Left ventricle myocardium inferior (tissue), 1 donor: ENCODE results near the gene ZDHHC7. TPM values are rescaled to one million over a fixed set of nuclear protein-coding genes. Genes with fewer than 3 reads are reported as not detected.

Experiments used
- DNase-seq: peaks from one replicate; pipeline ENCODE4 v3.0.0-alpha.2; 2020
- H3K27ac ChIP-seq: fragments of 200-600 bp; replicated peaks from 2 replicates; pipeline ENCODE4 v1.8.0; 2021
- H3K27me3 ChIP-seq: fragments of 200-600 bp; 2 replicates; pipeline ENCODE4 v1.8.0; 2021; ENCODE audit warnings: low read depth
- H3K36me3 ChIP-seq: fragments of 200-600 bp; 2 replicates; pipeline ENCODE4 v1.8.0; 2021
- H3K4me1 ChIP-seq: fragments of 200-600 bp; 2 replicates; pipeline ENCODE4 v1.8.0; 2021
- H3K4me3 ChIP-seq: fragments of 200-600 bp; 2 replicates; pipeline ENCODE4 v1.8.0; 2021; ENCODE audit warnings: mild to moderate bottlenecking, moderate library complexity
- H3K9me3 ChIP-seq: fragments of 200-600 bp; replicated peaks from 2 replicates; pipeline ENCODE4 v1.8.0; 2021
- intact Hi-C: fragments of 100-400 bp; cut with micrococcal nuclease; formaldehyde crosslinking; loops from one replicate; pipeline ENCODE4 v1.11.0; 2022
- total RNA-seq: library from RNA; stranded (reverse); fragmentation: NEBNext Ultra II Directional; extraction: Animal tissue kit (Norgen Biotek cat#: 25700); gene quantifications from one replicate; pipeline ENCODE4 v1.2.1, GENCODE V29; 2021
- TF ChIP-seq, protein P1 (sequence below): fragments of 200-600 bp; IDR thresholded peaks from 2 replicates; pipeline ENCODE4 v1.8.0; 2021; ENCODE audit warnings: antibody characterized with exemption, mild to moderate bottlenecking, borderline replicate concordance
- donor health status: DM: no; HTN: yes; CAD: no; lungs with severe emphysema.

The ZDHHC7 gene
- total RNA-seq, 1 donor from 2014 or later, result 36.8 TPM

GRCh38 chr16:84992717-84993075, 18.6 kb downstream of the ZDHHC7 start:
- TF ChIP-seq, protein P1, sequence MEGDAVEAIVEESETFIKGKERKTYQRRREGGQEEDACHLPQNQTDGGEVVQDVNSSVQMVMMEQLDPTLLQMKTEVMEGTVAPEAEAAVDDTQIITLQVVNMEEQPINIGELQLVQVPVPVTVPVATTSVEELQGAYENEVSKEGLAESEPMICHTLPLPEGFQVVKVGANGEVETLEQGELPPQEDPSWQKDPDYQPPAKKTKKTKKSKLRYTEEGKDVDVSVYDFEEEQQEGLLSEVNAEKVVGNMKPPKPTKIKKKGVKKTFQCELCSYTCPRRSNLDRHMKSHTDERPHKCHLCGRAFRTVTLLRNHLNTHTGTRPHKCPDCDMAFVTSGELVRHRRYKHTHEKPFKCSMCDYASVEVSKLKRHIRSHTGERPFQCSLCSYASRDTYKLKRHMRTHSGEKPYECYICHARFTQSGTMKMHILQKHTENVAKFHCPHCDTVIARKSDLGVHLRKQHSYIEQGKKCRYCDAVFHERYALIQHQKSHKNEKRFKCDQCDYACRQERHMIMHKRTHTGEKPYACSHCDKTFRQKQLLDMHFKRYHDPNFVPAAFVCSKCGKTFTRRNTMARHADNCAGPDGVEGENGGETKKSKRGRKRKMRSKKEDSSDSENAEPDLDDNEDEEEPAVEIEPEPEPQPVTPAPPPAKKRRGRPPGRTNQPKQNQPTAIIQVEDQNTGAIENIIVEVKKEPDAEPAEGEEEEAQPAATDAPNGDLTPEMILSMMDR, result no peak

GRCh38 chr16:84990782-84991181, 20.6 kb downstream of the ZDHHC7 start:
- H3K4me3 ChIP-seq, result no peak overlapping the region
- no peak overlapping the region for H3K27ac ChIP-seq
- intact Hi-C loops, result no loop called here
- no peaks in the 10 kb centered on the region for H3K27me3 ChIP-seq
- TF ChIP-seq, protein P1, result no peak
- H3K4me1 ChIP-seq, result peaks cover 25% of the 10 kb centered on the region
- no peak for DNase-seq
- no peaks in the 10 kb centered on the region for H3K9me3 ChIP-seq
- H3K36me3 ChIP-seq, result peaks cover 78% of the 10 kb centered on the region

More at GRCh38 chr16:84992717-84993075, 18.6 kb downstream of the ZDHHC7 start:
- DNase-seq, result no peak
- no peaks in the 10 kb centered on the region for H3K27me3 ChIP-seq
- peaks cover 33% of the 10 kb centered on the region for H3K4me1 ChIP-seq
- H3K36me3 ChIP-seq, result peaks cover 62% of the 10 kb centered on the region
- H3K9me3 ChIP-seq, result no peaks in the 10 kb centered on the region
- intact Hi-C loops, result no loop called here
- no peak overlapping the region for H3K4me3 ChIP-seq
- peak overlapping the region; percentile 15 for H3K27ac ChIP-seq

DNA sequence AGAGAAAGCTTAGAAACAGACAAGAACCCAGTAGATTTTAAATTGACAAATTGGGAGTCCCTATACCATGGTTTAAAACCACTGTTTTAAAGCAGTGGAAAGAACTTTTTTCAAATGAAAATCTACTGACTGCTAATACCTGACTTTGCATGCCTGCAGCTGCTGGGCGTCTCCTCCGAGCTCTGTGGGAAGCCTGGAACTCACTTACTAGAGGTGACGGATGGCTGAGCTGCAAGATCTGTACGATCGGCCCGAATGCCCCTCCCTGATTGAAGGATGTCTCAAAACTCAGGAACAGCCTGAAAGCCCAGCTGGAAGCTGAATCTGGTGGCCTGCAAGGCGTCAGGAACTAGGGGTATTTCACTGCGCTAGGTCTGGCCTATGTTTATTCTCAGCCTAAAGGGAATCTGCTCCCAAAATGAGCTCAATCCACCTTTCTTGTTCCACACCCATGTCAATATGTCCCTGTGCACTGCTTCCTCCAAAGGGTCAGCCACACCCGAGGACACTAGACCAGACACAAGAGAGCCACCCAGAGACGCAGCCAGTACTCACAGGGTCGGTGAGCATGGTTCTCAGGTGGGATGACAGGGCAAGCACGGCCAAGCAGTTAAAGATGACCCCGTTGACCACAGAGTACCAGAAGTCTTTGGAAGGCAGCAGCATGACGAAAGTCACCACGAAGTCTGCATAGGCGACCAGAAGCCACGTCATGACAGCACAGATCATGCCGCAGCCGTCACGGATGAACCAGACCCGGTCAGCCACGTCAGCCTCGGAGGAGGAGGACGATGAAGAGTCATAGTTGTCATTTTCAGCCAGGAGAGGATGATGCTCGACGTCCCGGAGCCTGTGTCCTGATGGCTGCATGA, 21.4 kb downstream of the ZDHHC7 start:
- intact Hi-C loops, result no loop called here
- Histone ChIP-seq H3K4me3 (no peak overlapping the region), H3K27me3 (no peaks in the 10 kb centered on the region), H3K27ac (no peak overlapping the region), H3K36me3 (peaks cover 76% of the 10 kb centered on the region), H3K4me1 (peaks cover 17% of the 10 kb centered on the region), H3K9me3 (no peaks in the 10 kb centered on the region)
- no peak for DNase-seq
- TF ChIP-seq, protein P1, result no peak

GRCh38 chr16:84988328-84989080, 22.8 kb downstream of the ZDHHC7 start:
- intact Hi-C loops, result no loop called here
- peak; percentile 5 for DNase-seq
- Histone ChIP-seq H3K36me3 (peaks cover 68% of the 10 kb centered on the region), H3K27ac (no peak overlapping the region), H3K4me1 (peaks cover 9% of the 10 kb centered on the region), H3K27me3 (no peaks in the 10 kb centered on the region), H3K4me3 (no peak overlapping the region), H3K9me3 (no peaks in the 10 kb centered on the region)
- TF ChIP-seq, protein P1, result no peak

GRCh38 chr16:84986879-84987278, 24.5 kb downstream of the ZDHHC7 start:
- Histone ChIP-seq H3K27ac (no peak overlapping the region), H3K4me3 (no peak overlapping the region), H3K27me3 (no peaks in the 10 kb centered on the region), H3K9me3 (no peaks in the 10 kb centered on the region), H3K4me1 (peaks cover 15% of the 10 kb centered on the region), H3K36me3 (peaks cover 68% of the 10 kb centered on the region)
- TF ChIP-seq, protein P1, result no peak
- DNase-seq, result peak; percentile 3
- intact Hi-C loops, result no loop called here
